ENCODE results near the gene LAMC3. TPM values are rescaled to one million over a fixed set of nuclear protein-coding genes. Genes with fewer than 3 reads are reported as not detected.
"Not testable (repeated sequence)": the region's sequence is repeated elsewhere in the genome, so short reads cannot be mapped to it uniquely, and the experiment has no call there.

Gene LAMC3
- total and polyA plus RNA-seq, 2 donors from 2014 or later = 13.4 to 13.8 TPM

- intact Hi-C loops (cut with DNase I) = no loop called here
- Histone ChIP-seq H3K4me3 (ENCODE audit: low read length in 3 of 3) (no peak overlapping the region), H3K9me3 (ENCODE audit: control insufficient read depth in 2 of 3, insufficient read depth in 1 of 3, low read length in 3 of 3) (no peaks in the 10 kb centered on the region), H3K27me3 (ENCODE audit: control insufficient read depth, insufficient read depth, low read length) (no peaks in the 10 kb centered on the region), H3K9ac (ENCODE audit: low read length in 3 of 3) (no peak overlapping the region), H3K36me3 (ENCODE audit: control insufficient read depth in 2 of 3, insufficient read depth in 3 of 3, low read length in 3 of 3) (no peaks in the 10 kb centered on the region), H3K4me1 (ENCODE audit: control insufficient read depth in 2 of 3, insufficient read depth in 2 of 3, low read depth in 1 of 3, low read length in 3 of 3) (peaks cover 0 to 2% (median 0%) of the 10 kb centered on the region in 3 donors), H3K27ac (ENCODE audit: low read depth in 2 of 2, low read length in 2 of 2) (no peak overlapping the region)
- no peak for DNase-seq
- FAIRE-seq = no peak
- TF ChIP-seq CTCF (IDR thresholded peaks at IDR 0.05; ENCODE audit: borderline replicate concordance, extremely low read depth, insufficient read depth) = no peak
These were observed 25.3 kb downstream of the LAMC3 start for GRCh38 chr9:131034268-131034667.

- not testable (repeated sequence) for H3K4me3 ChIP-seq (ENCODE audit: low read length in 3 of 3)
These were observed 25.8 kb downstream of the LAMC3 start for GRCh38 chr9:131034749-131035148.

GRCh38 chr9:131035548-131035947, 26.6 kb downstream of the LAMC3 start:
- no peak overlapping the region for H3K27ac ChIP-seq (ENCODE audit: low read depth in 2 of 2, low read length in 2 of 2)
- no peak overlapping the region for H3K4me3 ChIP-seq (ENCODE audit: low read length in 3 of 3)
- peaks cover 0 to 2% (median 0%) of the 10 kb centered on the region in 3 donors for H3K4me1 ChIP-seq (ENCODE audit: control insufficient read depth in 2 of 3, insufficient read depth in 2 of 3, low read depth in 1 of 3, low read length in 3 of 3)
- no peaks in the 10 kb centered on the region for H3K9me3 ChIP-seq (ENCODE audit: control insufficient read depth in 2 of 3, insufficient read depth in 1 of 3, low read length in 3 of 3)
- DNase-seq (no peak), FAIRE-seq (no peak)
- no peak overlapping the region for H3K9ac ChIP-seq (ENCODE audit: low read length in 3 of 3)
- no peaks in the 10 kb centered on the region for H3K27me3 ChIP-seq (ENCODE audit: control insufficient read depth, insufficient read depth, low read length)
- no peaks in the 10 kb centered on the region for H3K36me3 ChIP-seq (ENCODE audit: control insufficient read depth in 2 of 3, insufficient read depth in 3 of 3, low read length in 3 of 3)
- TF ChIP-seq CTCF (IDR thresholded peaks at IDR 0.05; ENCODE audit: borderline replicate concordance, extremely low read depth, insufficient read depth) = no peak
- intact Hi-C loops (cut with DNase I) = no loop called here

More at GRCh38 chr9:131034749-131035148, 25.8 kb downstream of the LAMC3 start:
- DNase-seq; FAIRE-seq; H3K9ac ChIP-seq (ENCODE audit: low read length in 3 of 3); intact Hi-C loops (cut with DNase I); H3K27ac ChIP-seq (ENCODE audit: low read depth in 2 of 2, low read length in 2 of 2); H3K27me3 ChIP-seq (ENCODE audit: control insufficient read depth, insufficient read depth, low read length); H3K36me3 ChIP-seq (ENCODE audit: control insufficient read depth in 2 of 3, insufficient read depth in 3 of 3, low read length in 3 of 3); H3K9me3 ChIP-seq (ENCODE audit: control insufficient read depth in 2 of 3, insufficient read depth in 1 of 3, low read length in 3 of 3); H3K4me1 ChIP-seq (ENCODE audit: control insufficient read depth in 2 of 3, insufficient read depth in 2 of 3, low read depth in 1 of 3, low read length in 3 of 3): not testable (repeated sequence)

GRCh38 chr9:131036071-131036470, 27.1 kb downstream of the LAMC3 start:
- no peak overlapping the region for H3K9ac ChIP-seq (ENCODE audit: low read length in 3 of 3)
- DNase-seq (peak in 2 of 5 donors; percentile 33 to 68), FAIRE-seq (no peak)
- intact Hi-C loops (cut with DNase I) = no loop called here
- no peaks in the 10 kb centered on the region for H3K36me3 ChIP-seq (ENCODE audit: control insufficient read depth in 2 of 3, insufficient read depth in 3 of 3, low read length in 3 of 3)
- H3K4me3 ChIP-seq (ENCODE audit: low read length in 3 of 3) = no peak overlapping the region
- H3K27ac ChIP-seq (ENCODE audit: low read depth in 2 of 2, low read length in 2 of 2) = no peak overlapping the region
- H3K4me1 ChIP-seq (ENCODE audit: control insufficient read depth in 2 of 3, insufficient read depth in 2 of 3, low read depth in 1 of 3, low read length in 3 of 3) = peaks cover 0 to 2% (median 0%) of the 10 kb centered on the region in 3 donors
- H3K9me3 ChIP-seq (ENCODE audit: control insufficient read depth in 2 of 3, insufficient read depth in 1 of 3, low read length in 3 of 3) = no peaks in the 10 kb centered on the region
- no peaks in the 10 kb centered on the region for H3K27me3 ChIP-seq (ENCODE audit: control insufficient read depth, insufficient read depth, low read length)
- TF ChIP-seq CTCF (IDR thresholded peaks at IDR 0.05; ENCODE audit: borderline replicate concordance, extremely low read depth, insufficient read depth) = no peak

All from kidney (tissue), 14 donors.